Osteoblast (primary cell): ENCODE data around the gene NLGN1. TPM values are rescaled to one million over a fixed set of nuclear protein-coding genes. Genes with fewer than 3 reads are reported as not detected.

ENCODE experiments used
- DNase-seq: peaks from one replicate; pipeline ENCODE4 v3.0.0; 2011; ENCODE audit warnings: low spot score, mixed read lengths; ENCODE audit not compliant: insufficient read length; ENCODE audit errors: missing footprints
- H2AFZ ChIP-seq: 2 replicates; pipeline ENCODE4 v1.6.0; 2011; ENCODE audit warnings: mild to moderate bottlenecking, low read length
- H3K27ac ChIP-seq: 2 replicates; pipeline ENCODE4 v1.5.1; 2011; ENCODE audit warnings: mild to moderate bottlenecking, low read depth, low read length, moderate library complexity
- H3K27me3 ChIP-seq: 2 replicates; pipeline ENCODE4 v1.6.0; 2012; ENCODE audit warnings: mild to moderate bottlenecking, control low read depth, inconsistent platforms, low read length, moderate library complexity; ENCODE audit not compliant: insufficient read depth
- H3K36me3 ChIP-seq: 2 replicates; pipeline ENCODE4 v1.5.1; 2011; ENCODE audit warnings: mild to moderate bottlenecking, low read length, control low read depth, moderate library complexity; ENCODE audit not compliant: insufficient read depth
- H3K4me1 ChIP-seq: 2 replicates; pipeline ENCODE4 v1.5.1; 2011; ENCODE audit warnings: mild to moderate bottlenecking, low read length, control low read depth, moderate library complexity; ENCODE audit not compliant: insufficient read depth
- H3K4me2 ChIP-seq: 2 replicates; pipeline ENCODE4 v1.6.0; 2011; ENCODE audit warnings: mild to moderate bottlenecking, low read length; ENCODE audit not compliant: insufficient read depth
- H3K4me3 ChIP-seq: fragments of 200-600 bp; sonication (generic); 3 replicates; pipeline ENCODE4 v1.5.1; 2012; ENCODE audit warnings: mild to moderate bottlenecking, low read length, inconsistent platforms; ENCODE audit not compliant: insufficient read depth
- H3K79me2 ChIP-seq: 2 replicates; pipeline ENCODE4 v1.6.0; 2012; ENCODE audit warnings: mild to moderate bottlenecking, low read length, control low read depth, inconsistent platforms; ENCODE audit not compliant: insufficient read depth
- H3K9me3 ChIP-seq: 2 replicates; pipeline ENCODE4 v1.5.1; 2011; ENCODE audit warnings: low read depth, low read length, control low read depth
- H4K20me1 ChIP-seq: 2 replicates; pipeline ENCODE4 v1.6.0; 2012; ENCODE audit warnings: mild to moderate bottlenecking, low read length, control low read depth; ENCODE audit not compliant: insufficient read depth
- CTCF ChIP-seq: IDR thresholded peaks from 2 replicates; pipeline ENCODE4 v1.5.1; 2011; ENCODE audit warnings: mild to moderate bottlenecking, low read depth, low read length, moderate library complexity; ENCODE audit errors: extremely low read depth
- total RNA-seq: library from RNA; depleted of rRNA; stranded (reverse); fragments of >200 nt; gene quantifications from 2 replicates; pipeline ENCODE4 v1.2.3, GENCODE V29; 2012

Gene NLGN1
- total RNA-seq, 1 donor: 9.0 TPM

- H3K4me3 ChIP-seq: no peak overlapping the region
- no peak for TF ChIP-seq CTCF
- H3K36me3 ChIP-seq: no peaks in the 10 kb centered on the region
- no peak overlapping the region for H3K27ac ChIP-seq
- no peaks in the 10 kb centered on the region for H3K79me2 ChIP-seq
- no peaks in the 10 kb centered on the region for H4K20me1 ChIP-seq
- no peak for DNase-seq
- no peaks in the 10 kb centered on the region for H3K9me3 ChIP-seq
- H2AFZ ChIP-seq: no peak overlapping the region
- H3K4me1 ChIP-seq: no peaks in the 10 kb centered on the region
- H3K4me2 ChIP-seq: no peak overlapping the region
- no peaks in the 10 kb centered on the region for H3K27me3 ChIP-seq
These were observed 159.0 kb downstream of the NLGN1 start for GRCh38 chr3:173556546-173556945.

- DNase-seq: no peak
- no peak overlapping the region for H2AFZ ChIP-seq
- no peak overlapping the region for H3K4me2 ChIP-seq
- no peaks in the 10 kb centered on the region for H3K27me3 ChIP-seq
- H3K79me2 ChIP-seq: no peaks in the 10 kb centered on the region
- H3K27ac ChIP-seq: no peak overlapping the region
- H3K4me1 ChIP-seq: no peaks in the 10 kb centered on the region
- no peak overlapping the region for H3K4me3 ChIP-seq
- H3K9me3 ChIP-seq: no peaks in the 10 kb centered on the region
- TF ChIP-seq CTCF: no peak
- no peaks in the 10 kb centered on the region for H4K20me1 ChIP-seq
- H3K36me3 ChIP-seq: no peaks in the 10 kb centered on the region
These were observed 170.5 kb downstream of the NLGN1 start for GRCh38 chr3:173567997-173568396.

- no peak for DNase-seq
- H3K27me3 ChIP-seq: no peaks in the 10 kb centered on the region
- H3K4me2 ChIP-seq: no peak overlapping the region
- no peak overlapping the region for H3K4me3 ChIP-seq
- no peaks in the 10 kb centered on the region for H3K4me1 ChIP-seq
- H4K20me1 ChIP-seq: no peaks in the 10 kb centered on the region
- H3K36me3 ChIP-seq: no peaks in the 10 kb centered on the region
- no peak overlapping the region for H2AFZ ChIP-seq
- H3K79me2 ChIP-seq: no peaks in the 10 kb centered on the region
- no peak for TF ChIP-seq CTCF
- H3K27ac ChIP-seq: no peak overlapping the region
- no peaks in the 10 kb centered on the region for H3K9me3 ChIP-seq
These were observed 171.1 kb downstream of the NLGN1 start for GRCh38 chr3:173568623-173569022.

GRCh38 chr3:173583496-173583895 is 186.0 kb downstream of the NLGN1 start:
- H3K4me2 ChIP-seq: no peak overlapping the region
- no peaks in the 10 kb centered on the region for H3K36me3 ChIP-seq
- no peak overlapping the region for H3K4me3 ChIP-seq
- no peak for TF ChIP-seq CTCF
- no peaks in the 10 kb centered on the region for H3K27me3 ChIP-seq
- no peaks in the 10 kb centered on the region for H4K20me1 ChIP-seq
- H3K79me2 ChIP-seq: no peaks in the 10 kb centered on the region
- H3K27ac ChIP-seq: no peak overlapping the region
- no peak overlapping the region for H2AFZ ChIP-seq
- DNase-seq: no peak
- no peaks in the 10 kb centered on the region for H3K9me3 ChIP-seq
- H3K4me1 ChIP-seq: peaks cover 7% of the 10 kb centered on the region
